Effector memory CD4-positive, alpha-beta T cell (primary cell): ENCODE data around the gene SUV39H1.
"Not testable (repeated sequence)": the region's sequence is repeated elsewhere in the genome, so short reads cannot be mapped to it uniquely, and the experiment has no call there.

ENCODE experiments used
- DNase-seq, 3 donors: peaks; one replicate each; pipeline ENCODE4 v3.0.0-alpha.2; 2020
- H3K27ac ChIP-seq: 2 replicates; pipeline ENCODE4 v1.7.0; 2013; ENCODE audit warnings: mild to moderate bottlenecking, low read length, moderate library complexity; ENCODE audit not compliant: insufficient read depth, poor library complexity, severe bottlenecking
- H3K27me3 ChIP-seq: replicated peaks from 2 replicates; pipeline ENCODE4 v1.7.0; 2013; ENCODE audit warnings: mild to moderate bottlenecking, low read length; ENCODE audit not compliant: insufficient read depth, control insufficient read depth, poor library complexity, severe bottlenecking
- H3K36me3 ChIP-seq: 2 replicates; pipeline ENCODE4 v1.7.0; 2013; ENCODE audit warnings: mild to moderate bottlenecking, low read length, moderate library complexity; ENCODE audit not compliant: control insufficient read depth, insufficient read depth
- H3K4me1 ChIP-seq: 2 replicates; pipeline ENCODE4 v1.7.0; 2013; ENCODE audit warnings: low read length, mild to moderate bottlenecking; ENCODE audit not compliant: control insufficient read depth, insufficient read depth, poor library complexity, severe bottlenecking
- H3K4me3 ChIP-seq: 2 replicates; pipeline ENCODE4 v1.7.0; 2013; ENCODE audit warnings: low read length, low read depth, mild to moderate bottlenecking; ENCODE audit not compliant: insufficient read depth, poor library complexity, severe bottlenecking
- H3K9me3 ChIP-seq: 2 replicates; pipeline ENCODE4 v1.7.0; 2013; ENCODE audit warnings: mild to moderate bottlenecking, low read length, moderate library complexity; ENCODE audit not compliant: control insufficient read depth

Gene SUV39H1

GRCh38 chrX:48684134-48684533, 12.4 kb upstream of the SUV39H1 start:
- no peak for DNase-seq
- peaks cover 13% of the 10 kb centered on the region for H3K4me1 ChIP-seq
- H3K27me3 ChIP-seq, result no peaks in the 10 kb centered on the region
- H3K36me3 ChIP-seq, result peaks cover 28% of the 10 kb centered on the region
- no peaks in the 10 kb centered on the region for H3K9me3 ChIP-seq
- H3K27ac ChIP-seq, result peak overlapping the region; percentile 71
- H3K4me3 ChIP-seq, result peak overlapping the region; percentile 65

DNA sequence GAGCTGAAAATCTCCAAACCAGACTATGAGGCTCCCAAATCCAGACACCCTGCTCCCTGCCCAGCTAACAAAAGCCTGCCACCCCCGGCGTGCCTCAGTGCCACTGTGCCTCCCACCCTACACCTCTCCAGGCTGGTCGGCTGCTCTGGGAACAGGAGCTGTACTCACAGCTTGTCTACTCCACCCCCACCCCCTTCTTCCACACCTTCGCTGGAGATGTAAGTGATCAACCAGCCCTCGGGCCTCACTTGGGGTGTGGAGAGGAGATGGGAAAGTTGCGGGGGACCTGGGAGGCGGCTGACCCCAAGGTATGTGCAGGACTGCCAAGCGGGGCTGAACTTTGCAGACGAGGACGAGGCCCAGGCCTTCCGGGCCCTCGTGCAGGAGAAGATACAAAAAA, 11.1 kb upstream of the SUV39H1 start:
- peak overlapping the region; percentile 28 for H3K27ac ChIP-seq

GRCh38 chrX:48688531-48689150, 7.9 kb upstream of the SUV39H1 start:
- DNase-seq, result no peak
- H3K27me3 ChIP-seq, result no peaks in the 10 kb centered on the region
- H3K27ac ChIP-seq, result no peak overlapping the region
- H3K4me1 ChIP-seq, result peaks cover 13% of the 10 kb centered on the region
- peaks cover 31% of the 10 kb centered on the region for H3K36me3 ChIP-seq
- H3K4me3 ChIP-seq, result no peak overlapping the region
- no peaks in the 10 kb centered on the region for H3K9me3 ChIP-seq

More for the DNA sequence above, 11.1 kb upstream of the SUV39H1 start:
- H3K4me3 ChIP-seq, result no peak overlapping the region
- no peaks in the 10 kb centered on the region for H3K27me3 ChIP-seq
- H3K9me3 ChIP-seq, result no peaks in the 10 kb centered on the region
- peaks cover 13% of the 10 kb centered on the region for H3K4me1 ChIP-seq
- peaks cover 31% of the 10 kb centered on the region for H3K36me3 ChIP-seq
- DNase-seq, result no peak

DNA sequence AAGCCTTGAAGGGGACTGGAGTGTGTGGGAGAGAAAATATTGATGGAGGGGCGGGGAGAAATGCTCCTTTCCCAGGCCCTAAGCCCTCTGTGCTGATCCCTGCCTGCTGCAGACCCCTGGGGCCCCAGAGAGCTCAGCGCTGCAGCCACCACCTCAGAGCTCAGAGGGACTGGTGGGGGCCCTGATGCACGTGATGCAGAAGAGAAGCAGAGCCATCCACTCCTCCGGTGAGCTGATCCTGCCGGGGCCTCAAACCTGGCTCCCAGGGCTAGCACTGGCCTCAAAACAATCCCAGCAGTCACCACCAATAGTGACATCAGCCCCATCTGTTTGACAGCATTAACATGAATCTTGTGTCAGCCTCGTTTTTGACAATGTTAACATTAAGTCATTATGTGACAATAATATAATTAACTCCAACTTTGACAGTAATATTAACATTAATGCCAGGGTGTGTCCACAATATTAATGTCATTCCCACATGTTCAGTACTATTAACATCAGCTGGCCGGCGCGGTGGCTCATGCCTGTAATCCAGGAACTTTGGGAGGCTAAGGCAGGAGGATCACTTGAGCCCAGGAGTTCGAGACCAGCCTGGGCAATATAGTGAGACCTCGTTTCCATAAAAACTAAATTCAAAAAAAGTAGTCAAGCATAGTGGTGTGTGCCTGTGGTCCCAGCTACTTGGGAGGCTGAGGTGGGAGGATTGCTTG, 7.2 kb upstream of the SUV39H1 start:
- Histone ChIP-seq H3K9me3 (no peaks in the 10 kb centered on the region), H3K4me3 (no peak overlapping the region), H3K27ac (no peak overlapping the region), H3K4me1 (peaks cover 13% of the 10 kb centered on the region), H3K36me3 (peaks cover 31% of the 10 kb centered on the region), H3K27me3 (no peaks in the 10 kb centered on the region)
- no peak for DNase-seq

GRCh38 chrX:48691746-48692145, 4.8 kb upstream of the SUV39H1 start:
- not testable (repeated sequence) for H3K4me1 ChIP-seq, H3K27me3 ChIP-seq, H3K27ac ChIP-seq, H3K4me3 ChIP-seq, DNase-seq, H3K9me3 ChIP-seq
- peaks cover 20% of the 10 kb centered on the region for H3K36me3 ChIP-seq

GRCh38 chrX:48694776-48695533, 1.6 kb upstream of the SUV39H1 start:
- H3K36me3 ChIP-seq, result no peaks in the 10 kb centered on the region
- H3K4me1 ChIP-seq, result peaks cover 4% of the 10 kb centered on the region
- H3K27ac ChIP-seq, result no peak overlapping the region
- no peaks in the 10 kb centered on the region for H3K9me3 ChIP-seq
- DNase-seq, result no peak
- H3K4me3 ChIP-seq, result no peak overlapping the region
- H3K27me3 ChIP-seq, result no peaks in the 10 kb centered on the region

GRCh38 chrX:48695534-48695896, 1.0 kb upstream of the SUV39H1 start:
- no peaks in the 10 kb centered on the region for H3K27me3 ChIP-seq
- H3K9me3 ChIP-seq, result no peaks in the 10 kb centered on the region
- H3K36me3 ChIP-seq, result peaks cover under 1% of the 10 kb centered on the region
- no peak overlapping the region for H3K4me3 ChIP-seq
- peaks cover 4% of the 10 kb centered on the region for H3K4me1 ChIP-seq
- DNase-seq, result no peak
- peak overlapping the region; percentile 84 for H3K27ac ChIP-seq

- H3K9me3 ChIP-seq, result no peaks in the 10 kb centered on the region
- H3K36me3 ChIP-seq, result peaks cover 4% of the 10 kb centered on the region
- no peak for DNase-seq
- H3K27me3 ChIP-seq, result no peaks in the 10 kb centered on the region
- H3K4me1 ChIP-seq, result peaks cover 4% of the 10 kb centered on the region
- H3K4me3 ChIP-seq, result peak overlapping the region; percentile 57
- H3K27ac ChIP-seq, result peak overlapping the region; percentile 84
These were observed 621 bp upstream of the SUV39H1 start for GRCh38 chrX:48695925-48696300.

GRCh38 chrX:48696909-48697727, 584 bp downstream of the SUV39H1 start:
- H3K36me3 ChIP-seq, result peaks cover 4% of the 10 kb centered on the region
- H3K27ac ChIP-seq, result peak overlapping the region; percentile 84
- peak overlapping the region; percentile 57 for H3K4me3 ChIP-seq
- DNase-seq, result peak in 1 of 3 donors; percentile 15
- H3K9me3 ChIP-seq, result no peaks in the 10 kb centered on the region
- peaks cover 4% of the 10 kb centered on the region for H3K4me1 ChIP-seq
- no peaks in the 10 kb centered on the region for H3K27me3 ChIP-seq
